HUES6 (cell line): Measurements from ENCODE around the gene NLRC3.

Source experiments
- H3K27ac ChIP-seq: 2 replicates; pipeline ENCODE4 v1.7.0; 2013; ENCODE audit warnings: low read depth, mild to moderate bottlenecking, low read length, inconsistent platforms
- H3K27me3 ChIP-seq: 2 replicates; pipeline ENCODE4 v1.6.1; 2013; ENCODE audit warnings: low read length; ENCODE audit not compliant: control insufficient read depth, insufficient read depth
- H3K36me3 ChIP-seq: 2 replicates; pipeline ENCODE4 v1.6.1; 2013; ENCODE audit warnings: low read length; ENCODE audit not compliant: control insufficient read depth, insufficient read depth
- H3K4me1 ChIP-seq: 2 replicates; pipeline ENCODE4 v1.6.1; 2013; ENCODE audit warnings: low read length; ENCODE audit not compliant: control insufficient read depth, insufficient read depth
- H3K4me3 ChIP-seq: 2 replicates; pipeline ENCODE4 v1.5.1; 2013; ENCODE audit warnings: low read depth, low read length
- H3K9ac ChIP-seq: one replicate; pipeline ENCODE4 v1.6.1; 2013; ENCODE audit warnings: mild to moderate bottlenecking, low read length
- H3K9me3 ChIP-seq: 2 replicates; pipeline ENCODE4 v1.6.1; 2013; ENCODE audit warnings: low read depth, low read length; ENCODE audit not compliant: control insufficient read depth, insufficient read depth

NLRC3 gene

DNA sequence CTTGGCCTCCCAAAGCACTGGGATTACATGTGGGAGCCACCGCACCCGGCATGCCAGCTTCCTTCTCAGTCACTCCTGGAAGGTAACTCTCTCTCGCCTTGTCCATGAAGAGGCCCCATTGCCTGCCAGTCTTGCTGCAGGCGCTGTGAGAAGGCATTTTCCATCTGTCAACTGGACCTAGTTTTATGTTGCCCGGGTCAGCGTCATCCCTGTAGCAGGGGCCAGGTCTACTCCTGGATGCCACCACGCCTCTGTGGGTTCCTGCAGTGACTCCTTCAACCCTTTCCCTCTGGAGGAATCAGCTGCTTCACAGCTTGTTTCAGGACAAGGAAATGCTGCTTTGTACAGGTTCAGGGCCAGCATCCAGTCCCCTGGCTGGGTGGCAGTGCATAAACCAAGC, 2.6 kb upstream of the NLRC3 start:
- Histone ChIP-seq H3K36me3 (peaks cover 28% of the 10 kb centered on the region), H3K4me3 (no peak overlapping the region), H3K4me1 (peaks cover 4% of the 10 kb centered on the region; the same call in 1 of the 2 replicates), H3K9ac (no peak overlapping the region), H3K27me3 (no peaks in the 10 kb centered on the region), H3K27ac (no peak overlapping the region), H3K9me3 (no peaks in the 10 kb centered on the region)

DNA sequence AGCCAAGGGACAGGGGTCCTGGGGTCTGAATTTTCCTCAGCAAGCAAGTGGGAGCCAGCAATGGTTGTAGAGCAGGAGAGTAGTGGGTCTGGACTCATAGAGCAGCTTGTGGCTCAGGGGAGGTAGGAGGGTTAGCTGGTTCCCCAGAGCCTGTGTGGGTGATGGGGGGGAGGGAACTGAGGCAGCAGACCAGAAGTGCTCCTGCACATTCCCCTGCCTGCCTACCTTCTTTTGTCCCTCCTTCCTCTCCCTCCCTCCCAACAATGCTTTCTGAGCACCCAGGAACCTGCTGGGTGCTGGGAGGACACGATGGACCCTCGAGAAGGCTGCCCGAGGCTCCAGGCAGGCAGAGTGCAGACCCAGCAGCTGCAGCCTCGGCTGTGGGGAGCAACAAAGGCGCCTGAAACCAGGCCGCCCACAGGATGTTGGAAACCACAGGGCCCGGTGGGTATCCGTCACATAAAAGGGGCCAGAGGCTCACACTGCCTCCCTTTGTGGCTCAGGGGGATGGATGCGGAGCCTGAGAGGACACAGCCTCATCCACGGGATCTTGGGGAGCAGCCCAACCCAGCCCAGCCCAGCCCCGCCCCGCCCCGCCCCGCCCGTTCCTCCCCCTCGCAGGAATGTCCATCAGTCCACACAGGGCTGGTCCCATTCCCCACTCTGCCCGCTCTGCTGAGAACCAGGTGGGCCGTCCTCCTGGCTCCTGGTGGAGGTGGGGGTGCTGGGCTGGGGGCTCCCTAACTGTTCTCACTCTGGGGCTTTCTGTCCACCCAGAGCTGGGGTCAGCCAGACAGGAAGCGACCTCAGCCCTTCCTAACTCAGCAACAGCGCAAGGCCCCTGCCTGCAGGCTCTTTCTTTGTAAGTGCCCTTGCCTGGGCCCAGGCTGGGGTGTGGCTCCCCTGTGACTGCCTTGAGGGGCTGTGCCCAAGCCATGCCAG, 1.7 kb upstream of the NLRC3 start:
- peaks cover 4% of the 10 kb centered on the region; the same call in 1 of the 2 replicates for H3K4me1 ChIP-seq
- H3K9me3 ChIP-seq: no peaks in the 10 kb centered on the region
- no peak overlapping the region for H3K27ac ChIP-seq
- H3K9ac ChIP-seq: no peak overlapping the region
- H3K4me3 ChIP-seq: no peak overlapping the region
- peaks cover 21% of the 10 kb centered on the region for H3K36me3 ChIP-seq
- no peaks in the 10 kb centered on the region for H3K27me3 ChIP-seq

DNA sequence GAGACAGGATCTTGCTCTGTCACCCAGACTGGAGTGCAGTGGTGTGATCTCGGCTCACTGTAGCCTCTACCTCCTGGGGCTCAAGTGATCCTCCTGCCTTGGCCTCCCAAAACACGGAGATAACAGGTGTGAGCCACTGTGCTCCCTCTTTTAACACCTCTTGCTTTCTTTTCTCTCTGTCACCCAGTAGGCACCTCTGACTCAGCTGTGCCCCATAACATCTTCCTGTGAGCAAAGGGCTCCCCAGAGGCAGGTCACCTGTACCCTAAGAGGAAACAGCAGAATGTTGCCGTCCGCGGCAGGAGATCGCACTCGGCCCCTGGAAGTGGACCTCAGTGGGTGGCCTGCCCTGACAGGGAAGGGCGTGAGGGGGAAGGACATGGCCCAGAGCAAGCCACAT, 918 bp upstream of the NLRC3 start:
- peaks cover 4% of the 10 kb centered on the region; the same call in 1 of the 2 replicates for H3K4me1 ChIP-seq
- no peak overlapping the region for H3K9ac ChIP-seq
- no peaks in the 10 kb centered on the region for H3K9me3 ChIP-seq
- H3K4me3 ChIP-seq: no peak overlapping the region
- no peaks in the 10 kb centered on the region for H3K27me3 ChIP-seq
- H3K27ac ChIP-seq: no peak overlapping the region
- H3K36me3 ChIP-seq: peaks cover 13% of the 10 kb centered on the region

DNA sequence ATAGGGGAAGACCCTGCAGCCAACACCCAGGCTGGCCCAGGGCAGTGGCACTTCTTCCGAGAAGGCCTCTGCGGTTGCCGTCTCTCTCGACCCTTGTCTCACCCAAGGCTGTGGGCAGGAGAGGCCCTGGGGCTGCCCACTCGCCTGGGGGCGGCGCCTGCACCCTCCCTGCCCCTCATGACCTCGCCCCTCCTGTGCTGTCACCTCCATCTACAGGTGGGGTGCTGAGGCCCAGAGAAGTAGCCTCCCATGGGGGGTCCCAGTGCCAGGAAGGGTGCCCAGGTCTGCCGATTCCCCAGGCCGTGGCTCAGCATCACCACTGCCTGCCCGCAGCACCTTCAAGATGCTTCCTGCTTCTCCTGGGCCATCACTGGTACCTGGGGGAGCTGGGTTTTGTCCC, 992 bp downstream of the NLRC3 start:
- no peak overlapping the region for H3K4me3 ChIP-seq
- peaks cover 1% of the 10 kb centered on the region; the same call in 1 of the 2 replicates for H3K36me3 ChIP-seq
- H3K27ac ChIP-seq: no peak overlapping the region
- H3K9ac ChIP-seq: no peak overlapping the region
- no peaks in the 10 kb centered on the region for H3K27me3 ChIP-seq
- H3K9me3 ChIP-seq: no peaks in the 10 kb centered on the region; the same call in 1 of the 2 replicates
- H3K4me1 ChIP-seq: peaks cover 4% of the 10 kb centered on the region; the same call in 1 of the 2 replicates

DNA sequence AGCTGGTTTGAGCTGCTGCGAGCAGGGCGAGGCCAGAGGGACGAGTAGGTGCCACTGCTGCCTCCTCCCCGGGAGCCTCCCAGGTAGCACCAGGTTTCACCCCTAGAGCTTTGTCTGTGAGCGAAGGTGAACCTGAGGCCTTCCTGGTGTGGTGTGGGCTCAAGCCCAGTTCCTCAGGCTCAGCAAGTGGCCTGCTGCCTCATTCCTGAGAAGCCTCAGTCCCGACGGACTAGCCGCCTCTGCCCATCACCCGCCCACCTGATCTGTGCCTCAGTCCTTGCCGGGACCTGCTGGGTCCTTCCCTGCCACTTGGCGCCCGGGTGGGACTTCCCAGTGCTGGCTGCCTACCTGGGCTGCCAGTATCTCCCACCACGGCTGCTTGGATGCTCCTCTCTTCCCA, 1.7 kb downstream of the NLRC3 start:
- H3K27me3 ChIP-seq: no peaks in the 10 kb centered on the region
- H3K9ac ChIP-seq: no peak overlapping the region
- peaks cover 4% of the 10 kb centered on the region; the same call in 1 of the 2 replicates for H3K4me1 ChIP-seq
- no peak overlapping the region for H3K4me3 ChIP-seq
- H3K9me3 ChIP-seq: peaks cover 4% of the 10 kb centered on the region
- H3K36me3 ChIP-seq: no peaks in the 10 kb centered on the region
- no peak overlapping the region for H3K27ac ChIP-seq

DNA sequence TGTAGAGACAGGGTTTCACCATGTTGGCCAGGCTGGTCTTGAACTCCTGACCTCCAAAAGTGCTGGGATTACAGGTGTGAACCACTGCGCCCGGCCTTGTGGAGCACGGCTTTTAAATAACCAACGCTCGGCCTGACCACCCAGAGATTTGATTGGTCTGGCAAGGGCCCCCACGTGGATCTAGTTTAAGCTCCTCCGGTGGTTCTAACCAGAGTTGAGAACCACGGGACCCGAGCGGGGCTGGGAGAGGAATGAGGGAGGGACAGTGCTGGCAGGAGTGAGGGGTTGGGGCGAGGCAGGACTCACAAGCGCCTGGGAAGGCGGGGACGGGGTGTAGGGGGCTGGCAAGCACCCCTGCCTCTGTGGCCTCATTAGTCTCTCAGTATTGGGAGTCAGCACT, 3.0 kb downstream of the NLRC3 start:
- Histone ChIP-seq H3K27ac (no peak overlapping the region), H3K9me3 (peaks cover 7% of the 10 kb centered on the region), H3K27me3 (no peaks in the 10 kb centered on the region), H3K4me3 (no peak overlapping the region), H3K9ac (no peak overlapping the region), H3K4me1 (peaks cover 4% of the 10 kb centered on the region; the same call in 1 of the 2 replicates), H3K36me3 (no peaks in the 10 kb centered on the region)

DNA sequence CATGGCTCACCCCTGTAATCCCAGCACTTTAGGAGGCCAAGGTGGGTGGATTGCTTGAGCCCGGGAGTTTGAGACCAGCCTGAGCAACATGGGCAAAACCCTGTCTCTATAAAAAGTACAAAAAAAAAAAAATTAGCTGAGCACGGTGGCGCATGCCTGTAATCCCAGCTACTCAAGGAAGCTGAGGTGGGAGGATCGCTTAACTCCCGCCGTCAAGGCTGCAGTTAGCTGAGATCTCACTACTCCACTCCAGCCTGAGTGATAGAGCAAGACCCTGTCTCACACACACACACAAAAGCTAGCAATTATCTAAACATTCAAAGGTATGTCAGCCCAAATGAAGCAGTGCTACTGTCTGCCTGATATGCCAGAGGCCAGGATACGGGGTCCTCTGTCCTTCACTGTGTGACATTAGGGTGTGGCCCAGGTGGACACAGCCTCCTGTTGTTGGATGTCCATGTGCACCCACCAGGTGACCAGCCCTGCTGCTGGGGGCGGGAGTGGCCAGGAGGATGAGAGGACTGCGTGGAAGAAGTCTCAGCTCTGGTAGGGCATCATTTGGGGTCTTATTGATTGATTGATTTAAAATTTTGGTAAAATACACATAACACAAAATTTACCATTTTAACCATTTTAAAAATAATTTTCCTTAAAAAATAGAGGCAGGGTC, 3.9 kb downstream of the NLRC3 start:
- no peaks in the 10 kb centered on the region for H3K4me1 ChIP-seq
- H3K9ac ChIP-seq: no peak overlapping the region
- H3K27ac ChIP-seq: no peak overlapping the region
- peaks cover 7% of the 10 kb centered on the region for H3K9me3 ChIP-seq
- no peaks in the 10 kb centered on the region for H3K27me3 ChIP-seq
- no peak overlapping the region for H3K4me3 ChIP-seq
- no peaks in the 10 kb centered on the region for H3K36me3 ChIP-seq

DNA sequence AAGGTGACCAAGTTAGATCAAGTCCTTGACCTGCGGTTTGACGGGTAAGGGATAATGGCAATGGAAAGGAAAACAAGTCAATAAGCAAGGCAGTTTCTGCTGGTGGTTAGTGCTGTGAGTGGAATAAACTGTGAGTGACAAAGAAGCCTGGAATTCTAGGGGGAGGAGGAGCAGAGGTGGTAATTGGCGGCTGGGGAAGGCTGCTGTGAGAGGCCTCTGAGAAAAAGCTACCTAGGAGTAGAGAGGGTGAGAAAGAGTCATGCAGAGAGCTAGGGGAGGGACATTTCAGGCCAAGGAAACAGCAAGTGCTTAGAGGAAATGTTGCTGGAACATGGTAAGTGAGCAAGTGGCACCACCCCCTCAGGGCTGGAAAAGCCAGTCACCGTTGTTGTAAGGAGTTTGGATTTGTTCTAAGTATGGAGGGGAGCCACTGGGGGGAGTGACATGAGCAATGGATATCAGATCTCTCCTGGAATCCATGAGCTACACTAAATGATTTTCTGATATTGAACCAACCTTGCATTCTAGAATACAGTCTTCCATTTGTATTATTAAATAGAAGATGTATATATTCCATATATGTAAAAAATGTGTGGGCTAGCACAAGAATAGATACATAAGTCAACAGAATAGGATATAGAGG, 6.7 kb downstream of the NLRC3 start:
- no peaks in the 10 kb centered on the region for H3K27me3 ChIP-seq
- H3K4me1 ChIP-seq: no peaks in the 10 kb centered on the region
- no peak overlapping the region for H3K27ac ChIP-seq
- H3K36me3 ChIP-seq: no peaks in the 10 kb centered on the region
- H3K9me3 ChIP-seq: peaks cover 7% of the 10 kb centered on the region
- H3K4me3 ChIP-seq: no peak overlapping the region
- H3K9ac ChIP-seq: no peak overlapping the region

DNA sequence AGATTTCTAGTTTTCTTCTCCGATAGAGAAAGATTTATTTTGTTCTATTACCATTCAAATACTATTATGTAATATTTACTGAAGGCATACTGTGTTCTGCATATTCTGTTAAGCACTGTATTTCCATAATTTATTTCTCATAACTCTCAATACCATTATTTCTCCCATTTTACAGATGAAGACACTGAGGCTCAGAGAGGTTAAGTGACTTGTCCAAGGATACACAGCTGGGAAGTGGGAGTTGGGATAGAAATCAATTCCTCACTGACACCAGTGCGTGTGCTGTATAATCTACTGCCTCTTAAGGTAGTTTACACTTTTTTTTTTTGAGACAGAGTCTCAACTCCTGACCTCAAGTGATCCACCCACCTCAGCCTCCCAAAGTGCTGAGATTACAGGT, 7.4 kb downstream of the NLRC3 start:
- Histone ChIP-seq H3K4me3 (no peak overlapping the region), H3K36me3 (no peaks in the 10 kb centered on the region), H3K27ac (no peak overlapping the region), H3K9me3 (peaks cover 7% of the 10 kb centered on the region), H3K27me3 (no peaks in the 10 kb centered on the region), H3K9ac (no peak overlapping the region), H3K4me1 (no peaks in the 10 kb centered on the region)

DNA sequence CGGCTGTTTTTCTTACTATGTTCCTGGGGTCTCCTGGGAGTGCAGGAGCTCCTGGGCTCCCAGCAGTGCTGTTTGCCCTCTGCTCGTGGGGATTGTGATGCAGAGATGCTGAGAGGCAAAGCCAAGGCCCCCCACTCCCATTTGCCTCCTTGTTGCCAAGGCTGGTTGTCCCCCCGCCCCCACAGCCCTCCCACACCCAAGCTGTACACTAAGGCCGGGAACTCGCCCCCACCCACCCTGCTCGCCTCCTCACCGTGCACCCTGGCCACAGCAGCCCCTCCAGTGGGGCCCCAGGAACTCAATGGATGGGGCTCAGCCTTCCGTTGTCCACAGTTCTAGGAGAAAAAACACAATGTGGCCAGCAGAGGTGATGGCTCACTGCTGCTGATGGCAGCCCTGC, 10.2 kb downstream of the NLRC3 start:
- Histone ChIP-seq H3K27me3 (no peaks in the 10 kb centered on the region), H3K36me3 (no peaks in the 10 kb centered on the region), H3K4me1 (no peaks in the 10 kb centered on the region), H3K27ac (no peak overlapping the region), H3K9me3 (peaks cover 7% of the 10 kb centered on the region), H3K9ac (no peak overlapping the region), H3K4me3 (no peak overlapping the region)

DNA sequence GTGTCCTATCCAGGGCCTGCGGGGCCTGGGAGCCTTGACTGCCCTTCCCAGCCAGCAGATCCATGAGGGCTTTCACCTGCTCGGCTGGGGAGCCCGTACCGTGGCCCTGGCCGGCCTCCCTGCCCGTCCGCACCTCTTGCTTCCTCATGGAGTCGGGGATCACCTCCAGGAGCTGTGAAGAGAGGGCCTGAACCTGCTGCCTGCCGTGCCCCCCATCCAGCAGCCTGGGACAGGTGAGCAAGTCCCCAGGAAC, 12.4 kb downstream of the NLRC3 start:
- H3K9ac ChIP-seq: no peak overlapping the region
- H3K4me1 ChIP-seq: no peaks in the 10 kb centered on the region
- no peak overlapping the region for H3K27ac ChIP-seq
- H3K4me3 ChIP-seq: no peak overlapping the region
- H3K27me3 ChIP-seq: no peaks in the 10 kb centered on the region
- no peaks in the 10 kb centered on the region for H3K36me3 ChIP-seq
- H3K9me3 ChIP-seq: no peaks in the 10 kb centered on the region
